Adipocyte (in vitro differentiated cells): ENCODE data around the gene LIPI.
"Not testable (repeated sequence)": the region's sequence is repeated elsewhere in the genome, so short reads cannot be mapped to it uniquely, and the experiment has no call there.

ENCODE experiments used
- DNase-seq: peaks from one replicate; pipeline ENCODE4 v3.0.0-alpha.2; 2015; ENCODE audit warnings: low read depth
- H3K27me3 ChIP-seq: replicated peaks from 2 replicates; pipeline ENCODE4 v1.7.0; 2013; ENCODE audit warnings: mild to moderate bottlenecking, low read length, moderate library complexity; ENCODE audit not compliant: control insufficient read depth, insufficient read depth
- H3K36me3 ChIP-seq: 2 replicates; pipeline ENCODE4 v1.7.0; 2013; ENCODE audit warnings: low read length, mild to moderate bottlenecking, moderate library complexity; ENCODE audit not compliant: control insufficient read depth, insufficient read depth, severe bottlenecking
- H3K4me1 ChIP-seq: 2 replicates; pipeline ENCODE4 v1.7.0; 2013; ENCODE audit warnings: mild to moderate bottlenecking, low read length, moderate library complexity; ENCODE audit not compliant: control insufficient read depth, insufficient read depth
- H3K4me3 ChIP-seq: 2 replicates; pipeline ENCODE4 v1.7.0; 2013; ENCODE audit warnings: mild to moderate bottlenecking, low read length, moderate library complexity
- H3K9ac ChIP-seq: 2 replicates; pipeline ENCODE4 v1.7.0; 2013; ENCODE audit warnings: mild to moderate bottlenecking, low read length, moderate library complexity
- H3K9me3 ChIP-seq: 2 replicates; pipeline ENCODE4 v1.7.0; 2013; ENCODE audit warnings: mild to moderate bottlenecking, low read length, moderate library complexity; ENCODE audit not compliant: control insufficient read depth

Gene LIPI

GRCh38 chr21:14116080-14116481 lies 94.7 kb downstream of the LIPI start:
- H3K36me3 ChIP-seq: no peaks in the 10 kb centered on the region
- no peak for DNase-seq
- no peaks in the 10 kb centered on the region for H3K9me3 ChIP-seq
- H3K9ac ChIP-seq: no peak overlapping the region
- no peaks in the 10 kb centered on the region for H3K4me1 ChIP-seq
- H3K27me3 ChIP-seq: no peaks in the 10 kb centered on the region
- no peak overlapping the region for H3K4me3 ChIP-seq

GRCh38 chr21:14115646-14116045 lies 95.1 kb downstream of the LIPI start:
- Histone ChIP-seq H3K9ac (no peak overlapping the region), H3K4me3 (no peak overlapping the region), H3K9me3 (no peaks in the 10 kb centered on the region), H3K27me3 (no peaks in the 10 kb centered on the region), H3K36me3 (no peaks in the 10 kb centered on the region), H3K4me1 (no peaks in the 10 kb centered on the region)
- DNase-seq: no peak

GRCh38 chr21:14114251-14114650 lies 96.5 kb downstream of the LIPI start:
- Histone ChIP-seq H3K4me1 (no peaks in the 10 kb centered on the region), H3K4me3 (no peak overlapping the region), H3K9me3 (no peaks in the 10 kb centered on the region), H3K27me3 (no peaks in the 10 kb centered on the region), H3K36me3 (no peaks in the 10 kb centered on the region), H3K9ac (no peak overlapping the region)
- DNase-seq: no peak

GRCh38 chr21:14104564-14104963 lies 106.2 kb downstream of the LIPI start:
- H3K9ac ChIP-seq, H3K9me3 ChIP-seq, DNase-seq, H3K4me3 ChIP-seq, H3K27me3 ChIP-seq, H3K36me3 ChIP-seq, H3K4me1 ChIP-seq: not testable (repeated sequence)

GRCh38 chr21:14099570-14099969 lies 111.2 kb downstream of the LIPI start:
- H3K9ac ChIP-seq: no peak overlapping the region
- no peak overlapping the region for H3K4me3 ChIP-seq
- no peaks in the 10 kb centered on the region for H3K36me3 ChIP-seq
- no peaks in the 10 kb centered on the region for H3K4me1 ChIP-seq
- DNase-seq: peak; percentile 3
- no peaks in the 10 kb centered on the region for H3K27me3 ChIP-seq
- no peaks in the 10 kb centered on the region for H3K9me3 ChIP-seq

GRCh38 chr21:14097881-14098499 lies 112.8 kb downstream of the LIPI start:
- no peak for DNase-seq
- Histone ChIP-seq H3K9ac (no peak overlapping the region), H3K36me3 (no peaks in the 10 kb centered on the region), H3K9me3 (no peaks in the 10 kb centered on the region), H3K27me3 (no peaks in the 10 kb centered on the region), H3K4me1 (no peaks in the 10 kb centered on the region), H3K4me3 (no peak overlapping the region)

GRCh38 chr21:14096577-14096976 lies 114.2 kb downstream of the LIPI start:
- Histone ChIP-seq H3K9ac (no peak overlapping the region), H3K9me3 (no peaks in the 10 kb centered on the region), H3K4me3 (no peak overlapping the region), H3K4me1 (no peaks in the 10 kb centered on the region), H3K27me3 (no peaks in the 10 kb centered on the region), H3K36me3 (no peaks in the 10 kb centered on the region)
- no peak for DNase-seq

- DNase-seq: no peak
- Histone ChIP-seq H3K36me3 (no peaks in the 10 kb centered on the region), H3K4me3 (no peak overlapping the region)
Observed at GRCh38 chr21:14096172-14096571, 114.6 kb downstream of the LIPI start.

GRCh38 chr21:14095056-14095455 lies 115.7 kb downstream of the LIPI start:
- no peaks in the 10 kb centered on the region for H3K9me3 ChIP-seq
- DNase-seq: no peak
- H3K27me3 ChIP-seq: no peaks in the 10 kb centered on the region
- no peak overlapping the region for H3K4me3 ChIP-seq
- no peaks in the 10 kb centered on the region for H3K36me3 ChIP-seq
- no peak overlapping the region for H3K9ac ChIP-seq
- no peaks in the 10 kb centered on the region for H3K4me1 ChIP-seq

More at GRCh38 chr21:14096172-14096571, 114.6 kb downstream of the LIPI start:
- Histone ChIP-seq H3K4me1 (no peaks in the 10 kb centered on the region), H3K27me3 (no peaks in the 10 kb centered on the region), H3K9ac (no peak overlapping the region), H3K9me3 (no peaks in the 10 kb centered on the region)

GRCh38 chr21:14092834-14093560 lies 117.8 kb downstream of the LIPI start:
- no peaks in the 10 kb centered on the region for H3K4me1 ChIP-seq
- H3K36me3 ChIP-seq: no peaks in the 10 kb centered on the region
- no peak overlapping the region for H3K4me3 ChIP-seq
- no peaks in the 10 kb centered on the region for H3K9me3 ChIP-seq
- H3K27me3 ChIP-seq: no peaks in the 10 kb centered on the region
- DNase-seq: no peak
- no peak overlapping the region for H3K9ac ChIP-seq

GRCh38 chr21:14090184-14090583 lies 120.6 kb downstream of the LIPI start:
- H3K36me3 ChIP-seq, H3K27me3 ChIP-seq, H3K4me1 ChIP-seq, H3K9ac ChIP-seq, H3K4me3 ChIP-seq, H3K9me3 ChIP-seq: not testable (repeated sequence)
- peak; percentile 1 for DNase-seq

GRCh38 chr21:14088391-14088790 lies 122.4 kb downstream of the LIPI start:
- no peak for DNase-seq
- Histone ChIP-seq H3K4me1 (no peaks in the 10 kb centered on the region), H3K9ac (no peak overlapping the region), H3K27me3 (no peaks in the 10 kb centered on the region), H3K9me3 (no peaks in the 10 kb centered on the region), H3K4me3 (no peak overlapping the region), H3K36me3 (no peaks in the 10 kb centered on the region)
